DMS153 treated with DMSO at 0.1 percent for 48 hours (cell line): Measurements from ENCODE around the gene SIGLEC11.
"Not testable (repeated sequence)": the region's sequence is repeated elsewhere in the genome, so short reads cannot be mapped to it uniquely, and the experiment has no call there.

Source experiments
- DNase-seq: peaks from one replicate; lab custom pipeline; 2025; ENCODE audit not compliant: unreplicated experiment; lab: John Stamatoyannopoulos, UW

Gene SIGLEC11

GRCh38 chr19:49952479-49952836 lies 8.5 kb downstream of the SIGLEC11 start:
- no peak for DNase-seq

GRCh38 chr19:49951806-49952478 lies 9.0 kb downstream of the SIGLEC11 start:
- DNase-seq = no peak

GRCh38 chr19:49950956-49951526 lies 9.9 kb downstream of the SIGLEC11 start:
- no peak for DNase-seq

- no peak for DNase-seq
Observed at GRCh38 chr19:49950590-49950948, 10.4 kb downstream of the SIGLEC11 start.

GRCh38 chr19:49949742-49950589 lies 11.0 kb downstream of the SIGLEC11 start:
- DNase-seq = no peak

- DNase-seq = no peak
Observed at GRCh38 chr19:49946415-49946814, 14.6 kb downstream of the SIGLEC11 start.

GRCh38 chr19:49944567-49944966 lies 16.4 kb downstream of the SIGLEC11 start:
- DNase-seq = not testable (repeated sequence)

GRCh38 chr19:49940482-49940791 lies 20.5 kb downstream of the SIGLEC11 start:
- no peak for DNase-seq

GRCh38 chr19:49939721-49940481 lies 21.1 kb downstream of the SIGLEC11 start:
- no peak for DNase-seq

GRCh38 chr19:49938662-49939061 lies 22.3 kb downstream of the SIGLEC11 start:
- no peak for DNase-seq

- DNase-seq = peak; percentile 72
Observed at GRCh38 chr19:49937750-49938381, 23.1 kb downstream of the SIGLEC11 start.

GRCh38 chr19:49936549-49936948 lies 24.4 kb downstream of the SIGLEC11 start:
- no peak for DNase-seq

- no peak for DNase-seq
Observed at GRCh38 chr19:49933643-49934042, 27.3 kb downstream of the SIGLEC11 start.

- no peak for DNase-seq
Observed at GRCh38 chr19:49932731-49933131, 28.2 kb downstream of the SIGLEC11 start.

- no peak for DNase-seq
Observed at GRCh38 chr19:49932041-49932451, 28.9 kb downstream of the SIGLEC11 start.

- DNase-seq = no peak
Observed at GRCh38 chr19:49931293-49932040, 29.5 kb downstream of the SIGLEC11 start.

- DNase-seq = no peak
Observed at GRCh38 chr19:49930483-49931011, 30.4 kb downstream of the SIGLEC11 start.

GRCh38 chr19:49929611-49930482 lies 31.1 kb downstream of the SIGLEC11 start:
- peak; percentile 97 for DNase-seq

GRCh38 chr19:49929121-49929610 lies 31.8 kb downstream of the SIGLEC11 start, which contains the start of the genes ATF5 and NUP62:
Gene ATF5 (plus strand): TSS chr19:49929205. CDS start chr19:49930851, 1,646 bp downstream.
Gene NUP62 (minus strand): TSS chr19:49929504. CDS start chr19:49909807, 19,697 bp downstream.
- DNase-seq = peak; percentile 89
